A549 treated with CpdA at 1 μM for 4 hours (cell line): ENCODE results near the gene SF3A1. TPM values are rescaled to one million over a fixed set of nuclear protein-coding genes. Genes with fewer than 3 reads are reported as not detected.

Source experiments
- total RNA-seq: library from RNA; stranded (reverse); fragments of 200-300 nt; extraction: Qiagen RNA extraction; gene quantifications from 5 replicates; pipeline ENCODE4 v1.2.3, GENCODE V29; 2022; ENCODE audit warnings: low read depth

SF3A1 gene
- 45.0 to 70.0 TPM (median 61.9 TPM) in 5 replicates for total RNA-seq

DNA sequence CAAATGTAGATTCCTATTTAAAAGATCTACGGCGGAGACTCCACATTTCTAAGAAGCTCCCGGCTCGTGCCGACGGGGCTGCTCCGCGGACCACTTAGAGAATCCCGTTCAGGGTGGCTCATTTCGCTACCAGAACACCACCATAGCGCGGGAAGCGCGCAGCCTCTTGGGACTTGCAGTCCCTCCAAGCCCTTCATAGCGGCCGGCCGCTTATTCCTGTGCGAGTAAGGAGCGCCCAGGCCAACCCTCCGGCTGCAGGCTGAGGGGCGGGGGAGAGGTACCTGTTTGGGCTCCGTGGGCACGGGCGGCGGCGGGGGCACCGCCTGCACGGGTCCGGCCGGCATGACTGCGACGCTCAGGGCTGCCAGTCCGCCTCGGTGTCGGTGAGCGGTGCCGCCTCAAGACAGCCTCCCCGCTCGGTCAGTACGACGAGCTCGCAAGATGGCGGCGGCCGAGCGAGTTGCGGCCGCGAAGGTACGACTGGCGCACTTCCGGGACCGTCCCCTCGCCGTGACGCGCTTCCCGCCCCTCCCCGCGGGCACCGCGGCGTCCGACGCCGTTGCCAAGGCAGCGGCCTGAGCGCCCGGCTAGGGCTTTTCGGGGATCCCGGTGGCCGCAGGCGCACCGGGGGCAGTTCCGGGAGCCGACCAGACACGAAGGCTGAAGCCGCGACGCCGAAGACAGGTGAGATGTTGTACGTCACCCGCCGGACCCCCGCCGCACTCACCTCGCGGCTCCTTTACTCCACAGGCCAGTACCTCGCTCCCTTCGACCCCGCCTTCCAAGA is at the start of gene SF3A1, which contains the start of gene CCDC157:
TSS of gene SF3A1 (minus strand) at position 446 of the 787 bp plus-strand sequence. CDS start at position 344, 102 bp downstream.
TSS of gene CCDC157 (plus strand) at position 559 of the 787 bp plus-strand sequence. CDS start 8,994 bp downstream, outside the sequence.

DNA sequence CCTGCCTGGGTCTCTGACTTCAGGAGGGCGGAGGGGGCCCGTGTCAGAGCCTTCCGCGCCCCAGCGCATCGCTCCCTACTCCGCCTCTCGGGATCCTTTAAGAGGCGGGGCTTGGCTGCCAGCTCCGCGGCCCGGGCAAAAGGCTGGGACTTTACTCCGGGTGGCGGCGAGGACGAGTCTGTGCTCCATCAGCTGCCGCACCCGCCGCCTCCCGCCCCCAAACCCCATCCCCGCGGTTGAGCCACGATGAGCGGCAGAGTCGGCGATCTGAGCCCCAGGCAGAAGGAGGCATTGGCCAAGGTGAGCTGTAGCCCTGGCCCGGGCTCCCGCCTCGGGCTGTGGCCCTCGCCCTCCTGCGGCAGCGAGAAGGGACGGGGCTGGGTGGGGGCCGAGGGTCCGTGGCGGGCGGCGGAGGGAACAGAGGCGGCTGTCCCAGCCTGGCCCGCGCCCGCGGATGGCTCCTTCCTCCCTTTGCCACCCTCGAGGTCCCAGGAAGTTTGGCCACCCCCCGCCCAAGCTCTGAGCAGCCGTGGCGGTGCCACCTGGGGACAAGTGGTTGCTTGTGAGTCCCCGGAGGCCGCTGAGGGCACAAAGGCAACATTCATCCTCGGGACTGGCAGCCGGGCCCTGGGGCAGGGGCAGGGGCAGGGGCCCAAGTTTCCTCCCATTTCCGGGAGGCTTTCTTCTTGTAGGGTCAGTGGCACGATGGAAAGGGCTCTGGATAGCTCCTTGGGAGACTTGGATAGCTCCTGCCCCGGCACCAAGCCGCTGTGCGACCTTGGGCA is 40.4 kb upstream of the SF3A1 start, which contains the start of gene SEC14L2:
TSS of gene SEC14L2 (plus strand) at position 148 of the 785 bp plus-strand sequence. CDS start at position 247, 99 bp downstream.

GRCh38 chr22:30386960-30387827 is 30.5 kb upstream of the SF3A1 start, which contains the start of gene RNF215:
RNF215 (minus strand) TSS chr22:30387411; CDS start chr22:30387313, 98 bp downstream.

DNA sequence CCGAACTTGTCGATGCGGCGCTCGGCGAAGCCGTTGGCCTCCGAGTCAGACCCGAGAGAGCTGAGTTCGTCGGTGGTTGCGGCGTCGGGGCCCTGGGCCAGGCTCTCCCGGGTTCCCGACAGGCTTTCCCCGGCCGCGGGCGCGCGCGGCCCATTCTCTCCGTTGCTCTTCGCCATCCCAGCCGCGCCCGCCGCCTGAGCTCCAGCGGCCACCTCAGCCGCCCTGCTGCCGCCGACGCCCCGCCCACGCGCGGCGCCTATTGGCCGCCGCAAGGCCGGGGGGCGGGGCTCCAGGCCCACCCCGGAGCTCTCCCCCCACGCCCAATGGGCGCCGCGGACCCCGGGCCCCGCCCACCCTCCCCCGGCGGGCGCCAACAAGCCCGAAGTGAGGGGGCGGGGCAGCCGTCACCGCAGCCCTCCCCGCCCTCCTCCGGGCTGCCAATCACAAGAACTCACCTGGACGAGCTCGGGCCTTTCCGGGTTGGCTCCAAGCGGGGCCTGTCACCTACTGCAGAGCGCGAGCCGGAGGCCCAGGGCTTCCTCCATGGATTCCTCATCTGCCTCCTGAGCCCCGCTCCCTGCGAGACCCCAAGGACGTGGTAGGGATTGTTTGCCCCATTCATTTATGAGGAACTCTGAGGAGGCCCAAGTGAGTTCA is 29.9 kb downstream of the SF3A1 start, which contains the start of gene TBC1D10A:
TSS of gene TBC1D10A (minus strand) at position 236 of the 657 bp plus-strand sequence. CDS start at position 176, 60 bp downstream.

GRCh38 chr22:30289141-30289979 is 67.3 kb downstream of the SF3A1 start, which contains the start of gene CASTOR1:
CASTOR1 (minus strand) TSS chr22:30289505; CDS start chr22:30289497, 8 bp downstream.

Other genes starting within 250 kb of the SF3A1 start
- gene LIF, start 110.1 kb downstream of the SF3A1 start, total RNA-seq = 33.9 to 49.9 TPM (median 45.0 TPM) in 5 replicates
- 0.02 to 0.09 TPM in 2 of 5 replicates, not detected in the others for gene OSM, start 90.0 kb downstream of the SF3A1 start, total RNA-seq
- gene CASTOR1, start 67.4 kb downstream of the SF3A1 start, total RNA-seq = 4.9 to 8.7 TPM (median 6.5 TPM) in 5 replicates
- gene TBC1D10A, start 30.0 kb downstream of the SF3A1 start, total RNA-seq = 9.2 to 12.7 TPM (median 12.4 TPM) in 5 replicates
- 2.2 to 3.3 TPM (median 3.2 TPM) in 5 replicates for gene CCDC157, start 113 bp upstream of the SF3A1 start, total RNA-seq
- gene RNF215, start 30.5 kb upstream of the SF3A1 start, total RNA-seq = 16.0 to 20.7 TPM (median 17.3 TPM) in 5 replicates
- 18.4 to 36.4 TPM (median 24.9 TPM) in 5 replicates for gene SEC14L2, start 40.1 kb upstream of the SF3A1 start, total RNA-seq
- 70.1 to 77.3 TPM (median 72.6 TPM) in 5 replicates for gene MTFP1, start 68.9 kb upstream of the SF3A1 start, total RNA-seq
- gene SEC14L3, start 115.1 kb upstream of the SF3A1 start, total RNA-seq = not detected in 5 replicates
- gene SEC14L4, start 148.8 kb upstream of the SF3A1 start, total RNA-seq = 4.0 to 6.7 TPM (median 5.1 TPM) in 5 replicates
- gene SEC14L6, start 189.8 kb upstream of the SF3A1 start, total RNA-seq = not detected in 5 replicates
- gene GAL3ST1, start 217.8 kb upstream of the SF3A1 start, total RNA-seq = 6.6 to 9.7 TPM (median 7.9 TPM) in 5 replicates
- gene PES1, start 235.0 kb upstream of the SF3A1 start, total RNA-seq = 113 to 122 TPM (median 116 TPM) in 5 replicates